Thoracic aorta (tissue), 2 donors: ENCODE data around the gene MUC22. TPM values are rescaled to one million over a fixed set of nuclear protein-coding genes. Genes with fewer than 3 reads are reported as not detected.

ENCODE experiments used
- ATAC-seq: fragments of 150-250 bp; one replicate; pipeline ENCODE4 v1.8.0; 2017; ENCODE audit warnings: low read depth; ENCODE audit not compliant: insufficient number of reproducible peaks, low FRiP score
- DNase-seq: peaks from one replicate; pipeline ENCODE4 v3.0.0-alpha.2; 2020; ENCODE audit warnings: low spot score
- H3K27ac ChIP-seq, 2 donors: fragments of 200-600 bp; sonication (generic); 1 replicate in 1 of 2; 2 replicates in 1 of 2; pipeline ENCODE4 v1.5.1; 2016; ENCODE audit warnings: mild to moderate bottlenecking in 2 of 2, moderate library complexity in 2 of 2
- H3K27me3 ChIP-seq: fragments of 200-600 bp; sonication (generic); replicated peaks from 2 replicates; pipeline ENCODE4 v1.6.0; 2016; ENCODE audit warnings: mild to moderate bottlenecking; ENCODE audit not compliant: insufficient read depth
- H3K36me3 ChIP-seq: fragments of 200-600 bp; sonication (generic); one replicate; pipeline ENCODE4 v1.5.1; 2016
- H3K4me1 ChIP-seq, 2 donors: fragments of 200-600 bp; sonication (generic); 1 replicate in 1 of 2; 2 replicates in 1 of 2; pipeline versions ENCODE4 v1.5.1 to v1.6.0; 2016; ENCODE audit warnings: low read depth in 2 of 2, mild to moderate bottlenecking in 1 of 2; ENCODE audit not compliant: control insufficient read depth in 1 of 2
- H3K4me3 ChIP-seq: fragments of 200-600 bp; sonication (generic); 2 replicates; pipeline ENCODE4 v1.5.1; 2016; ENCODE audit warnings: mild to moderate bottlenecking
- H3K9me3 ChIP-seq: fragments of 200-600 bp; sonication (generic); 2 replicates; pipeline ENCODE4 v1.5.1; 2016
- CTCF ChIP-seq: fragments of 200-600 bp; sonication (generic); IDR thresholded peaks from one replicate; pipeline ENCODE4 v1.5.1; 2019; ENCODE audit warnings: antibody characterized with exemption
- total RNA-seq, 2 donors: library from RNA; depleted of rRNA; stranded (reverse); fragments of >200 nt; gene quantifications; one replicate each; pipeline versions ENCODE4 v1.1.0 to v1.2.3, GENCODE V29; 2016

The MUC22 gene
- total RNA-seq, 2 donors from 2014 or later: not detected

DNA sequence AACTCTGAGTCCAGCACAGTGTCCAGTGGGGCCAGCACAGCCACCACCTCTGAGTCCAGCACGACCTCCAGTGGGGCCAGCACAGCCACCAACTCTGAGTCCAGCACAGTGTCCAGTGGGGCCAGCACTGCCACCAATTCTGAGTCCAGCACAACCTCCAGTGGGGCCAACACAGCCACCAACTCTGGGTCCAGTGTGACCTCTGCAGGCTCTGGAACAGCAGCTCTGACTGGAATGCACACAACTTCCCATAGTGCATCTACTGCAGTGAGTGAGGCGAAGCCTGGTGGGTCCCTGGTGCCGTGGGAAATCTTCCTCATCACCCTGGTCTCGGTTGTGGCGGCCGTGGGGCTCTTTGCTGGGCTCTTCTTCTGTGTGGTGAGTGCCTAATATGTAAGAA, 23.0 kb upstream of the MUC22 start:
- no peak overlapping the region for H3K4me3 ChIP-seq
- no peaks in the 10 kb centered on the region for H3K36me3 ChIP-seq
- no peaks in the 10 kb centered on the region for H3K27me3 ChIP-seq
- DNase-seq (no peak), ATAC-seq (no peak)
- no peak for TF ChIP-seq CTCF
- no peaks in the 10 kb centered on the region for H3K9me3 ChIP-seq
- H3K27ac ChIP-seq: no peak overlapping the region
- peaks cover 0 to under 1% of the 10 kb centered on the region in 2 donors for H3K4me1 ChIP-seq

- no peak overlapping the region for H3K27ac ChIP-seq
Measured at GRCh38 chr6:30988209-30988825, 22.0 kb upstream of the MUC22 start.

DNA sequence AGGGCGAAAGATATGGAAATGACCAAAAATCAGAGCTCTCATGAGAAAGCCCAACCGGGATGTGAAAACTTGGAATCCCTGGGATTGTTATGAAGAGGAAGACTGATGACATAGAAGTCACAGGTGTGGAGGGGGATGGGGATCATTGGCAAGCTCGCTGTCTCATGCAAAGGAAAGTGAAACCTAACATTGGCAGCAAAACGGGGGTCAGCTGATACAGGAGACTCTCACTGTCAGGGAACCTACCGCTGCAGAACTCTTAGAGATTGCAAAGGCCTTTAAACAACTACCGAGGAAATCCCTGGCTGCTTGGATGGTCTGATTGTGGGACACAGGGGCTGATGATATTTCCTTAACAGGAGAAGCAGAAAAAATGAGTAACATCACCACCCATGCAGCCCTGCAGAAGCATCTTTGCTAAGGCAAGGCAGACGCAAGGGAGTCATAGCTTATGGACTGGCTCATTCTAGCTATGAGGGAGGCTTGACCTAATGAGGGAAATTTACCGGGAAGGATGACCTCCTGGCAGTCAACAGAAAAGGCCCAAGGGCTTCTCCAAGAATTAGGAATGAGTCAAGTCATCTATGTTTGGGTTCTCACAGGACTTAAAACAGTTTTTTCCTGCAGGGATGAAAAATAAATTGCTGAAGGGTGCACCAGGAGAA, 19.7 kb upstream of the MUC22 start:
- H3K36me3 ChIP-seq: no peaks in the 10 kb centered on the region
- ATAC-seq (no peak), DNase-seq (no peak)
- TF ChIP-seq CTCF: no peak
- H3K4me1 ChIP-seq: no peaks in the 10 kb centered on the region
- H3K27me3 ChIP-seq: no peaks in the 10 kb centered on the region
- no peak overlapping the region for H3K27ac ChIP-seq
- H3K9me3 ChIP-seq: no peaks in the 10 kb centered on the region
- no peak overlapping the region for H3K4me3 ChIP-seq

More at GRCh38 chr6:30988209-30988825, 22.0 kb upstream of the MUC22 start:
- ATAC-seq (no peak), DNase-seq (no peak)
- H3K9me3 ChIP-seq: no peaks in the 10 kb centered on the region
- H3K27me3 ChIP-seq: no peaks in the 10 kb centered on the region
- H3K36me3 ChIP-seq: no peaks in the 10 kb centered on the region
- H3K4me3 ChIP-seq: no peak overlapping the region
- no peak for TF ChIP-seq CTCF
- no peaks in the 10 kb centered on the region for H3K4me1 ChIP-seq

GRCh38 chr6:30991891-30992290, 18.4 kb upstream of the MUC22 start:
- DNase-seq (no peak), ATAC-seq (no peak)
- H3K27ac ChIP-seq: no peak overlapping the region
- no peak for TF ChIP-seq CTCF
- no peaks in the 10 kb centered on the region for H3K4me1 ChIP-seq
- H3K36me3 ChIP-seq: no peaks in the 10 kb centered on the region
- H3K4me3 ChIP-seq: no peak overlapping the region
- H3K27me3 ChIP-seq: no peaks in the 10 kb centered on the region
- no peaks in the 10 kb centered on the region for H3K9me3 ChIP-seq

DNA sequence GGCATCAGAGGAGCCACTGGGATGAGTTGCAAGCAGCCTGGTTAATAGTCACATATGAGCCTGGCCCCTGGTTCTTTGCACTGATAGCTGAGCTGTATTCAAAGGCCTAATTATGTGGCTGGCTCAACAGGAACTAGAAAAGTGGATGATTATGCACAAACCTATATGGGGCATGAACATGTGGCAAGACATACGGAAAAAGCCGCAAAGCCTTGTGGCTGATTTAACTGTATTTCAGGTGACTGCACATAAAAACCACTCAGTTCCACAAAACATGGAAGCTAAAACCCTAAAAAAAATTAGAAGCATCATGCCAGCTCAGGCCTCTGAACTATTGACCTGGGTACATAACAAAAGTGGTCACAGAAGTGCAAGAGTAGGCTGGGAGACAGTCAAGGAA, 13.0 kb upstream of the MUC22 start:
- Histone ChIP-seq H3K27ac (no peak overlapping the region), H3K4me3 (no peak overlapping the region), H3K27me3 (no peaks in the 10 kb centered on the region), H3K36me3 (no peaks in the 10 kb centered on the region), H3K4me1 (no peaks in the 10 kb centered on the region), H3K9me3 (no peaks in the 10 kb centered on the region)
- ATAC-seq (no peak), DNase-seq (no peak)
- TF ChIP-seq CTCF: no peak
